GM21515 (cell line): ENCODE data around the gene SH3GL2.

Experiments
- ATAC-seq: cut with Tn5 transposase; IDR thresholded peaks from one replicate; pipeline ENCODE4 v1.9.1; 2021; ENCODE audit not compliant: unreplicated experiment

Gene SH3GL2

GRCh38 chr9:17609312-17610005, 30.6 kb downstream of the SH3GL2 start:
- ATAC-seq, result no peak

- ATAC-seq, result no peak
Observed at GRCh38 chr9:17611342-17611741, 32.5 kb downstream of the SH3GL2 start.

GRCh38 chr9:17611917-17612316, 33.1 kb downstream of the SH3GL2 start:
- ATAC-seq, result no peak

DNA sequence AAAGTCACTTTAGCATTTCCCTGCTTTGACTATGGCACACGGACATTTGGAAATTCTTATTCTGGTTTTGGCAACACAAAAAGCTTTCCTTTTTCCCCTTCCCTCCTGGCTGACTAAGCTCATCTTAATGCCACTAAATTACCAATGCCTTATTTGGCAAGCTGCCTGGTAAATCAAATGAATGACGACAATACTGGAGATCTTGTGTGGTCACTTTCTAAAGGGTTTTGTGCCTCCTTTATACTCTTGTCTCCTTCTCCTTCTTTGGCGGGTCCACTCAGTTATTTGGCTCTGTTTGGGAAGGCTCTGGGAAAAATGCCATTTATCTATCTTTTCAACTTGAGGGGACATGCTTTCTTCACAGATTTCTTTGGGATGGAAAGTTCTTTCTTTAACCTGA, 34.9 kb downstream of the SH3GL2 start:
- no peak for ATAC-seq

- ATAC-seq, result no peak
Observed at GRCh38 chr9:17614250-17614649, 35.4 kb downstream of the SH3GL2 start.

- ATAC-seq, result no peak
Observed at GRCh38 chr9:17614903-17615302, 36.0 kb downstream of the SH3GL2 start.

DNA sequence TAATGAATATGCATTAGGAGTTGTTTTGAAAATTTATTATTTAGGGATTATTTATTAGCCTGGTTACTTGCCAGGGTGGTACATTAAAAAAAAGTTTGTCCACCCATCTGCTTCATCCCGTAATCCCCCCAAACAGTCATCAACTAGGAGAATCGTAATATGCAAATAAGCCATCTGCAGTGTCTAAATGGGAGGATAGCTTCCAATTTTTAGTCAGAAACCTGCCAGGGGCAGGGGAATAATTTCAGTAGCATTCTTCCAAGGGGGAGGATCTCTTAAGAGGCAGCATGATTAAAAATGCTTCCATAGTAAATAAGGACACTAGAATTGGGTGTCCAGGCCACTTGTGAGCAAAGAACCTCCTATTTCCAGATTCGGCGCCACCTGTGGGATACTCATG, 43.3 kb downstream of the SH3GL2 start:
- no peak for ATAC-seq

GRCh38 chr9:17622749-17623148, 43.9 kb downstream of the SH3GL2 start:
- ATAC-seq, result no peak

DNA sequence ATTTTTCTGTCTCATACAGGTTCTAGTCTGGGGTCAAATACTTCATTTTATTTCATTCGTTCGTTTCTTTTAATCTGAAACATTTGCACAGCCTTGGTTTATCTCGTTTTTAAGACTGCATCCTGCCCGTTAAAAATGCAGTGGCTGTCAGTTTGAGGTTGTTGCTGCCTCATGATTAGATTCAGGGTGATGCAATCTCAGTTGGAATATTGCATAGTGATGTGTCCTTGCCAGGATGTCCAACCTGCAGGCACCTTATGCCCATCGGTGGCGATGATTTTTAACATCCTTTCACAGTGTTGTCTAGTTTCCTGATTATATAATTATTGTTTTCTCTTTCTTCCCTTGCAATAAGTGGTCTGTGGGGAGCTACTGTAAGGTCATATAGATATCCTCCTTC, 45.1 kb downstream of the SH3GL2 start:
- no peak for ATAC-seq

GRCh38 chr9:17624571-17624970, 45.7 kb downstream of the SH3GL2 start:
- ATAC-seq, result no peak

GRCh38 chr9:17625644-17626388, 47.0 kb downstream of the SH3GL2 start:
- no peak for ATAC-seq

- ATAC-seq, result no peak
Observed at GRCh38 chr9:17627641-17628040, 48.8 kb downstream of the SH3GL2 start.

DNA sequence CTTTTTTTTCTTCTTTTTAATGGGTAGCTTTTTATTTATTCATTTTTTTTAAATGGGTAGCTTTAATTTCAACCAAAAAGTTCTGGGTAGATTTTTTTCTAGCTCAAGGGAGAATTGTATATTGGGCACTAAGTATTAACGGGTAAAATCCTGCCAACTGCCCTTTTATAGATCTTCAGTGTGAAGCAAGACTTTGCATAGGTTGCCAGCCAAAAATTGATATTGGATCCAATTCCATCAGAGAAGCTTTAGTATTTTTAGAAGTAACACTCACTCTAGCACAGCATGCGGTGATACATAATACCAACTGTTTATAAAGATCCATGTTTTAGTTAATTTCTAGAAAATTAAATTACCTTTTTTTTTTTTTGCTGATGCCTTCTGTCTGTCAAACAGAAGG, 49.8 kb downstream of the SH3GL2 start:
- ATAC-seq, result no peak

GRCh38 chr9:17630531-17630949, 51.7 kb downstream of the SH3GL2 start:
- ATAC-seq, result no peak

DNA sequence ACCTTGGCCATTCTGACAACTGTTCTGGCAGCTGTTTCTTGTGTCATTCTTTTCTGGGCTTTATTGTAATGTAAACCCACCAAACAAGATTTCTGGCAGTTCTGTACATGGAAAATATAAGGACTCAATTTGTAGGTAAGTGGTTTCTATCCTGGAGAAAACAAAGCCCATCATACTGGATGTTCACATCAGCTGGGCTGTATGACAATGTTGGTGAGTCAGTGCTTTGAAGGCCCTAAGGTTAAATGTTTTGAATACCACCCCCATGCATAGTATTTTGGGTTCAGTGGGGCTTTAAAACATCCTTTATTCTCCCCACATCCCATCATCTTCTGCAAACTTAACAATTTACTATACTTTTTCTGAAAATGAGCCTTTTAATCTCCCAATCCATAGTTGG, 52.5 kb downstream of the SH3GL2 start:
- no peak for ATAC-seq

- no peak for ATAC-seq
Observed at GRCh38 chr9:17632994-17633393, 54.1 kb downstream of the SH3GL2 start.

- ATAC-seq, result no peak
Observed at GRCh38 chr9:17635115-17635890, 56.4 kb downstream of the SH3GL2 start.

DNA sequence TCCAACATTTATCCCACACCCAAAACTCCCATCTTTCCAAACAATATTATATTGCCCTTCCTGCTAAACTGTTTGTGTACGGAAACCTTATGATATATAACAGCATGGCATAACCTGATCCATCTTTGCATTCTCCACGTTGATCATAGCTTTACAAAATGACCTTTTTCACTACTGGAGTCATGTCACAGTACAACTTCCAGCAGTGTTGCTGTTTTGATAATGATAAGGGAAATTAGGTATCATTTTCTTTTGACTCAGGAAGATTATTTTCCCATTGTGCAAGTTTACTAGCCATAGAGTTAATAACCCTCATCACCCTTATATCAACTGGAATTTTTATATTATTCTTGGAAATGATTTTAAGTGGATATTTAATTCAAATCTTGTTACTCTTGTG, 57.5 kb downstream of the SH3GL2 start:
- no peak for ATAC-seq

- no peak for ATAC-seq
Observed at GRCh38 chr9:17636821-17637220, 58.0 kb downstream of the SH3GL2 start.

DNA sequence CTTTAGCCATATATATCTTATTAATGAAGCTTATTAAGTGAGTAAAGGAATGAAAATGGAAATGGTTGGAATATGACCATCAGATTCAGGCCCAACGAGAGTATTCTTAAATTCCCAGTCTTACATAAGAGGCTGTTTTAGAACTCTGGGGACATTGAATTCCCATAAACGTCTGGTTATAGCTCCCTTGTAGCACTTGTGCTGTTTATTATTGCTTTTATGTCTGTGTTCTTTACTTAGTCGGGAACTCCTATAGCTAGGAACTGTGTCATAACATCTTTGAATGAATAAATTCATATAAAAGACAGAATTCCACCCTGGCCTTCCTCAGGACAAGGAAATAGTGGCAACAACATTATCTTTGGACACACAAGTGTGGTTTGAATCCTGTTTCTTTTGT, 58.4 kb downstream of the SH3GL2 start:
- ATAC-seq, result no peak

GRCh38 chr9:17648516-17648915, 69.7 kb downstream of the SH3GL2 start:
- ATAC-seq, result no peak

DNA sequence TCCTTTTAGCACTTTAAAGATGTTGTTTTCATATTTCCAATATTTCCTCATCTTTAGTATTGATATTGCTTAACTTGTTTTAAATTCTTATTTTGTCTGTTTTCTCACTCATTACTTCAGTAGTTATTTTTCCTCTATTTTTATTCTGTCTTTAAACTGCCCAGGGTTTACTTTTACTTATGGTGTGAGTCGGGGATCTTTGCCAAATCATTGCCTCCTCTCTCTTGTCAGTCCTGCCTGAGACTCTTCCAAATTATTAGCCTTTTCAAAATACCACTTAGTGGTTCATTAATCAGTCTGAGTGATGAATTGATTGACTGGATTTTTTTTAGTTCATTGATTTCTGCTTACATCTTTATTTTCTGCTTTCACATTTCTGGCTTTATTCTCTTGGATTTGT, 72.9 kb downstream of the SH3GL2 start:
- ATAC-seq, result no peak
